Retinal pigment epithelial cell (primary cell): ENCODE results near the gene PRODH2.

Experiments
- DNase-seq: peaks from one replicate; pipeline ENCODE4 v3.0.0-alpha.2; 2010; ENCODE audit warnings: low read depth
- H3K4me3 ChIP-seq: 2 replicates; pipeline ENCODE4 v1.5.1; 2011; ENCODE audit warnings: mild to moderate bottlenecking, low read length, control low read depth, moderate library complexity
- CTCF ChIP-seq: conservative IDR thresholded peaks from 2 replicates; pipeline ENCODE4 v1.5.1; 2011; ENCODE audit warnings: low read depth, low read length, control low read depth, inconsistent platforms

PRODH2 gene

GRCh38 chr19:35822579-35822978 lies 9.9 kb upstream of the PRODH2 start:
- TF ChIP-seq CTCF = no peak
- H3K4me3 ChIP-seq = no peak overlapping the region
- DNase-seq = no peak

- H3K4me3 ChIP-seq = no peak overlapping the region
- no peak for TF ChIP-seq CTCF
- no peak for DNase-seq
Measured at GRCh38 chr19:35818445-35818844, 5.8 kb upstream of the PRODH2 start.

GRCh38 chr19:35816846-35817245 lies 4.2 kb upstream of the PRODH2 start:
- no peak for TF ChIP-seq CTCF
- no peak for DNase-seq
- no peak overlapping the region for H3K4me3 ChIP-seq

GRCh38 chr19:35816262-35816661 lies 3.6 kb upstream of the PRODH2 start:
- no peak overlapping the region for H3K4me3 ChIP-seq
- no peak for TF ChIP-seq CTCF
- no peak for DNase-seq

- H3K4me3 ChIP-seq = no peak overlapping the region
- no peak for DNase-seq
- no peak for TF ChIP-seq CTCF
Measured at GRCh38 chr19:35813043-35813890, 622 bp upstream of the PRODH2 start.

- TF ChIP-seq CTCF = no peak
- no peak for DNase-seq
- no peak overlapping the region for H3K4me3 ChIP-seq
Measured at GRCh38 chr19:35811317-35812219, 1.1 kb downstream of the PRODH2 start.
